Panc1 (cell line): ENCODE data around the gene HIF1A. TPM values are rescaled to one million over a fixed set of nuclear protein-coding genes. Genes with fewer than 3 reads are reported as not detected.

Source experiments
- ATAC-seq: fragments of 200-7000 bp; cut with Tn5 transposase; 2 replicates; pipeline ENCODE4 v1.9.1; 2020; ENCODE audit warnings: mild to moderate bottlenecking, moderate library complexity
- BruUV-seq: library from RNA; stranded (reverse); fragments of 400-500 nt; replicated peaks from 2 replicates; lab custom pipeline; 2021; lab: Mats Ljungman, UMichigan
- CTCF ChIA-PET: fragments of 300-600 bp; sonication (Branson Sonifier 250); formaldehyde crosslinking; loops from one replicate; lab custom pipeline; 2022; ENCODE audit warnings: antibody characterized with exemption; lab: Charles Lee
- POLR2A ChIA-PET: fragments of 300-600 bp; sonication (Branson Sonifier 250); formaldehyde crosslinking; loops from one replicate; lab custom pipeline; 2022; ENCODE audit warnings: antibody characterized with exemption; lab: Charles Lee
- DNase-seq: peaks from one replicate; pipeline ENCODE4 v3.0.0-alpha.2; 2010; ENCODE audit warnings: low read depth, low spot score
- H3K27ac ChIP-seq: 2 replicates; pipeline ENCODE4 v1.5.1; 2011; ENCODE audit warnings: mild to moderate bottlenecking, low read length, inconsistent platforms
- H3K27me3 ChIP-seq: fragments of 200-500 bp; sonication (Bioruptor generic); 2 replicates; pipeline ENCODE4 v1.6.0; 2014; ENCODE audit warnings: low read length, inconsistent platforms; ENCODE audit not compliant: control insufficient read depth, insufficient read depth
- H3K36me3 ChIP-seq: fragments of 200-500 bp; sonication (Bioruptor generic); 2 replicates; pipeline ENCODE4 v1.5.1; 2014; ENCODE audit warnings: inconsistent platforms, mild to moderate bottlenecking, low read length, moderate library complexity; ENCODE audit not compliant: control insufficient read depth, insufficient read depth
- H3K4me1 ChIP-seq: 2 replicates; pipeline ENCODE4 v1.5.1; 2011; ENCODE audit warnings: inconsistent platforms, mild to moderate bottlenecking, low read length, moderate library complexity; ENCODE audit not compliant: control insufficient read depth, insufficient read depth
- H3K4me3 ChIP-seq, 2 experiments: 2 replicates each; pipeline ENCODE4 v1.5.1; 2011 to 2012; ENCODE audit warnings: low read depth in 2 of 2, low read length in 2 of 2, mild to moderate bottlenecking in 2 of 2, inconsistent platforms in 1 of 2, moderate library complexity in 1 of 2
- H3K9me3 ChIP-seq: fragments of 200-500 bp; sonication (Bioruptor generic); 2 replicates; pipeline ENCODE4 v1.5.1; 2014; ENCODE audit warnings: low read depth, mild to moderate bottlenecking, inconsistent platforms, low read length, moderate library complexity; ENCODE audit not compliant: control insufficient read depth, insufficient read depth
- CTCF ChIP-seq: fragments of 450-650 bp; IDR thresholded peaks from 2 replicates; pipeline ENCODE4 v1.5.1; 2017; ENCODE audit warnings: mild to moderate bottlenecking
- POLR2AphosphoS5 ChIP-seq: IDR thresholded peaks from 2 replicates; pipeline ENCODE4 v1.6.1; 2012; ENCODE audit warnings: mild to moderate bottlenecking, low read depth, low read length, moderate library complexity
- REST ChIP-seq, 2 experiments: IDR thresholded peaks; 2 replicates each; pipeline ENCODE4 v1.6.1; 2011 to 2012; ENCODE audit warnings: low read depth in 2 of 2, control low read depth in 1 of 2, low read length in 1 of 2, mild to moderate bottlenecking in 1 of 2, moderate library complexity in 1 of 2; ENCODE audit not compliant: insufficient read depth in 1 of 2
- SIN3A ChIP-seq: IDR thresholded peaks from 2 replicates; pipeline ENCODE4 v1.6.1; 2012; ENCODE audit warnings: low read depth, mild to moderate bottlenecking, low read length, moderate library complexity, borderline replicate concordance; ENCODE audit not compliant: insufficient read depth
- TCF7L2 ChIP-seq: IDR thresholded peaks from 2 replicates; pipeline ENCODE4 v1.6.1; 2011; ENCODE audit warnings: mild to moderate bottlenecking, low read depth, low read length, inconsistent platforms
- in situ Hi-C: cut with HindIII; loops from 2 replicates; pipeline ENCODE4 v1.10.0; 2016; ENCODE audit warnings: low sequenced_read_pairs, low pct_unique_long_range_greater_than_20kb
- intact Hi-C: fragments of 100-400 bp; cut with micrococcal nuclease; formaldehyde crosslinking; loops from one replicate; pipeline ENCODE4 v1.10.0; 2022; ENCODE audit not compliant: unreplicated experiment
- total RNA-seq: library from RNA; stranded (reverse); gene quantifications from one replicate; pipeline ENCODE4 v1.2.1, GENCODE V29; 2021; ENCODE audit not compliant: unreplicated experiment

HIF1A gene
- total RNA-seq, 1 experiment from 2014 or later = 83.4 TPM

GRCh38 chr14:61649283-61649682 is 46.0 kb upstream of the HIF1A start:
- CTCF ChIA-PET = no interaction called here
- no TSS peak for BruUV-seq
- Histone ChIP-seq H3K9me3 (no peaks in the 10 kb centered on the region), H3K4me1 (no peaks in the 10 kb centered on the region), H3K27me3 (no peaks in the 10 kb centered on the region; the same call in 1 of the 2 replicates), H3K27ac (no peak overlapping the region), H3K4me3 (no peak overlapping the region), H3K36me3 (no peaks in the 10 kb centered on the region)
- ATAC-seq (no peak), DNase-seq (no peak)
- in situ Hi-C loops = no loop called here
- TF ChIP-seq REST (IDR thresholded peaks at IDR 0.05; ENCODE audit: insufficient read depth in 1 of 2, low read depth in 2 of 2, low read length in 1 of 2) (no peak), SIN3A (no peak), POLR2AphosphoS5 (no peak), TCF7L2 (no peak), CTCF (no peak)
- intact Hi-C loops = no loop called here
- POLR2A ChIA-PET = no interaction called here

- Histone ChIP-seq H3K9me3 (no peaks in the 10 kb centered on the region), H3K36me3 (no peaks in the 10 kb centered on the region), H3K27me3 (no peaks in the 10 kb centered on the region; the same call in none of the 2 replicates), H3K27ac (no peak overlapping the region), H3K4me1 (no peaks in the 10 kb centered on the region), H3K4me3 (no peak overlapping the region)
- no peak for DNase-seq
- no peak for ATAC-seq
- intact Hi-C loops (no loop called here), in situ Hi-C loops (no loop called here)
- no TSS peak for BruUV-seq
- POLR2A ChIA-PET = no interaction called here
- no peak for TF ChIP-seq REST (IDR thresholded peaks at IDR 0.05; ENCODE audit: insufficient read depth in 1 of 2, low read depth in 2 of 2, low read length in 1 of 2)
- TF ChIP-seq SIN3A = no peak
- no peak for TF ChIP-seq CTCF
- no peak for TF ChIP-seq TCF7L2
- no peak for TF ChIP-seq POLR2AphosphoS5
- CTCF ChIA-PET = no interaction called here
Measured at GRCh38 chr14:61651355-61651754, 44.0 kb upstream of the HIF1A start.
